ENCODE measurements around the gene YY1.

YY1 gene

DNA sequence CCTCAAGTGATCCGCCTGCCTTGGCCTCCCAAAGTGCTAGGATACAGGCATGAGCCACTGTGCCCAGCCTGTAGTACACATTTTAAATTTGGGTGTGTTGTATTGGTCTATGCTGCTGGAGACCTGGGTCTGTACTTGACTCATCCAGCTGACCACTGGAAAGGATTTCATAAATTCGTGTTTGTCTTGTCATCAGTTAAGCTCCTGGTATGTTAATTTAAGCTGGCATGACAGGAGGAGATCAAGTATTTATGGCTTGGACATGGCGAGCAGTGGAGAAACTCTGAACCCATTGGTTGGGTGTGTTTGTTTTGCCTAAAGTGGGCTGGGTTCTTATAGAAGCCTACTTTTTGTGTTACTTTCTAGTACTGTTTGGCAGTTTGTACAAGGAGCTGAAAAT lies 24.2 kb downstream of the YY1 start:
- Histone ChIP-seq H3K4me1 (ENCODE audit: insufficient read depth, low read length, poor library complexity, severe bottlenecking) (no peaks in the 10 kb centered on the region), H3K9me3 (ENCODE audit: insufficient read depth, low read depth, low read length) (no peaks in the 10 kb centered on the region), H3F3A (ENCODE audit: low read depth) (no peaks in the 10 kb centered on the region; the same call in 1 of the 2 replicates), H4K20me1 (ENCODE audit: insufficient read depth, low read length, poor library complexity, severe bottlenecking) (peaks cover 91% of the 10 kb centered on the region), H3K9ac (ENCODE audit: low read depth, low read length, poor library complexity, severe bottlenecking) (no peak overlapping the region), H3K4me3 (ENCODE audit: low read length, poor library complexity, severe bottlenecking) (no peak overlapping the region), H3K79me2 (ENCODE audit: insufficient read depth, low read length) (peaks cover 100% of the 10 kb centered on the region), H3K36me3 (ENCODE audit: insufficient read depth, low read length) (peaks cover 57% of the 10 kb centered on the region; the same call in 1 of the 2 replicates), H3K27me3 (ENCODE audit: insufficient read depth, low read length, poor library complexity, severe bottlenecking) (no peaks in the 10 kb centered on the region), H3K9me2 (replicated peaks; ENCODE audit: low read depth, low read length) (no peaks in the 10 kb centered on the region), H2AFZ (ENCODE audit: low read length) (no peak overlapping the region), H3K4me2 (ENCODE audit: low read depth, low read length, poor library complexity, severe bottlenecking) (no peak overlapping the region)
- TF ChIP-seq, protein P1, sequence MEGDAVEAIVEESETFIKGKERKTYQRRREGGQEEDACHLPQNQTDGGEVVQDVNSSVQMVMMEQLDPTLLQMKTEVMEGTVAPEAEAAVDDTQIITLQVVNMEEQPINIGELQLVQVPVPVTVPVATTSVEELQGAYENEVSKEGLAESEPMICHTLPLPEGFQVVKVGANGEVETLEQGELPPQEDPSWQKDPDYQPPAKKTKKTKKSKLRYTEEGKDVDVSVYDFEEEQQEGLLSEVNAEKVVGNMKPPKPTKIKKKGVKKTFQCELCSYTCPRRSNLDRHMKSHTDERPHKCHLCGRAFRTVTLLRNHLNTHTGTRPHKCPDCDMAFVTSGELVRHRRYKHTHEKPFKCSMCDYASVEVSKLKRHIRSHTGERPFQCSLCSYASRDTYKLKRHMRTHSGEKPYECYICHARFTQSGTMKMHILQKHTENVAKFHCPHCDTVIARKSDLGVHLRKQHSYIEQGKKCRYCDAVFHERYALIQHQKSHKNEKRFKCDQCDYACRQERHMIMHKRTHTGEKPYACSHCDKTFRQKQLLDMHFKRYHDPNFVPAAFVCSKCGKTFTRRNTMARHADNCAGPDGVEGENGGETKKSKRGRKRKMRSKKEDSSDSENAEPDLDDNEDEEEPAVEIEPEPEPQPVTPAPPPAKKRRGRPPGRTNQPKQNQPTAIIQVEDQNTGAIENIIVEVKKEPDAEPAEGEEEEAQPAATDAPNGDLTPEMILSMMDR (conservative IDR thresholded peaks at IDR 0.05; ENCODE audit: low read length): no peak
- no peak for TF ChIP-seq EZH2phosphoT487 (IDR thresholded peaks at IDR 0.05; ENCODE audit: borderline replicate concordance)

- H3K9me2 ChIP-seq (replicated peaks; ENCODE audit: low read depth, low read length): no peaks in the 10 kb centered on the region
- H3K36me3 ChIP-seq (ENCODE audit: insufficient read depth, low read length): peaks cover 76% of the 10 kb centered on the region
- no peak overlapping the region for H2AFZ ChIP-seq (ENCODE audit: low read length)
- H3K79me2 ChIP-seq (ENCODE audit: insufficient read depth, low read length): peaks cover 98% of the 10 kb centered on the region
- H4K20me1 ChIP-seq (ENCODE audit: insufficient read depth, low read length, poor library complexity, severe bottlenecking): peaks cover 91% of the 10 kb centered on the region
- H3K4me2 ChIP-seq (ENCODE audit: low read depth, low read length, poor library complexity, severe bottlenecking): no peak overlapping the region
- no peaks in the 10 kb centered on the region for H3K27me3 ChIP-seq (ENCODE audit: insufficient read depth, low read length, poor library complexity, severe bottlenecking)
- no peak overlapping the region for H3K4me3 ChIP-seq (ENCODE audit: low read length, poor library complexity, severe bottlenecking)
- no peak overlapping the region for H3K9ac ChIP-seq (ENCODE audit: low read depth, low read length, poor library complexity, severe bottlenecking)
- peaks cover 3% of the 10 kb centered on the region; the same call in 1 of the 2 replicates for H3F3A ChIP-seq (ENCODE audit: low read depth)
- H3K9me3 ChIP-seq (ENCODE audit: insufficient read depth, low read depth, low read length): no peaks in the 10 kb centered on the region
- H3K4me1 ChIP-seq (ENCODE audit: insufficient read depth, low read length, poor library complexity, severe bottlenecking): no peaks in the 10 kb centered on the region
- TF ChIP-seq, protein P1 (conservative IDR thresholded peaks at IDR 0.05; ENCODE audit: low read length): no peak
- no peak for TF ChIP-seq EZH2phosphoT487 (IDR thresholded peaks at IDR 0.05; ENCODE audit: borderline replicate concordance)
Observed at GRCh38 chr14:100267990-100268389, 29.0 kb downstream of the YY1 start.

- H2AFZ ChIP-seq (ENCODE audit: low read length): no peak overlapping the region
- H4K20me1 ChIP-seq (ENCODE audit: insufficient read depth, low read length, poor library complexity, severe bottlenecking): peaks cover 91% of the 10 kb centered on the region
- H3K4me3 ChIP-seq (ENCODE audit: low read length, poor library complexity, severe bottlenecking): no peak overlapping the region
- no peaks in the 10 kb centered on the region for H3K27me3 ChIP-seq (ENCODE audit: insufficient read depth, low read length, poor library complexity, severe bottlenecking)
- peaks cover 75% of the 10 kb centered on the region for H3K36me3 ChIP-seq (ENCODE audit: insufficient read depth, low read length)
- H3K79me2 ChIP-seq (ENCODE audit: insufficient read depth, low read length): peaks cover 98% of the 10 kb centered on the region
- H3K4me1 ChIP-seq (ENCODE audit: insufficient read depth, low read length, poor library complexity, severe bottlenecking): no peaks in the 10 kb centered on the region
- H3K9me3 ChIP-seq (ENCODE audit: insufficient read depth, low read depth, low read length): no peaks in the 10 kb centered on the region
- no peak for TF ChIP-seq EZH2phosphoT487 (IDR thresholded peaks at IDR 0.05; ENCODE audit: borderline replicate concordance)
- TF ChIP-seq, protein P1 (conservative IDR thresholded peaks at IDR 0.05; ENCODE audit: low read length): no peak
- H3K9ac ChIP-seq (ENCODE audit: low read depth, low read length, poor library complexity, severe bottlenecking): no peak overlapping the region
- no peaks in the 10 kb centered on the region for H3K9me2 ChIP-seq (replicated peaks; ENCODE audit: low read depth, low read length)
- peaks cover 3% of the 10 kb centered on the region; the same call in 1 of the 2 replicates for H3F3A ChIP-seq (ENCODE audit: low read depth)
- H3K4me2 ChIP-seq (ENCODE audit: low read depth, low read length, poor library complexity, severe bottlenecking): no peak overlapping the region
Observed at GRCh38 chr14:100268591-100269207, 29.8 kb downstream of the YY1 start.

All from Loucy (cell line).